Activated CD4-positive, CD25-positive, alpha-beta regulatory T cell treated with anti-CD3 and anti-CD28 coated beads, Interleukin-2, amount 50 U/mL, for 16 hours (primary cell): ENCODE results near the gene ERBB3.

Experiments used
- DNase-seq: peaks from one replicate; pipeline ENCODE4 v3.0.0-alpha.2; 2020; ENCODE audit warnings: low read depth, low spot score

Gene ERBB3

GRCh38 chr12:56134897-56135296, 54.9 kb downstream of the ERBB3 start:
- no peak for DNase-seq

DNA sequence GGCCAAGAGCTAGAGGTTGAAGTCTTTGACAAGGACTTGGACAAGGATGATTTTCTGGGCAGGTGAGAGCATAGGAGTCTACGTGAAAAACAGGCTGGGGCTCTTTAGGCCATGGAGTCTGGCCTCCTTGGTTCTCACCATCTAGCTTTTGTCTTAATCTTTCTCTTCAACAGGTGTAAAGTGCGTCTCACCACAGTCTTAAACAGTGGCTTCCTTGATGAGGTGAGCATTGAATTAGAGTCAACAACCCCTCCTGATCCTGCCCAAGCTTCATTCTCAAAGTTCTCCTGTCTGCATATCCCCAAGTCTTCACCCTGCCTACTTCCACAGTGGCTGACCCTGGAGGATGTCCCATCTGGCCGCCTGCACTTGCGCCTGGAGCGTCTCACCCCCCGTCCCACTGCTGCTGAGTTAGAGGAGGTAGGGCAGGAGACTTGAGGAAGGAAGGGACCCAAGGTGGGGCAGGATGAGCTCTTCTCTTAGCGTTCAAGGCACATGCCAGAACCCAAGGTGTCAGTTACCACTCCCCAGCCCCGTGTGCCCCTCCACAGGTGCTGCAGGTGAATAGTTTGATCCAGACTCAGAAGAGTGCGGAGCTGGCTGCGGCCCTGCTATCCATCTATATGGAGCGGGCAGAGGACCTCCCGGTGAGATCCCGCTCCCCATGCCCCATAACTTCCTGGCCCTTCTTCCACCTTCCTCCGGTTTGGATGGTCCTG, 58.0 kb downstream of the ERBB3 start:
- DNase-seq: no peak

GRCh38 chr12:56141946-56142784, 62.2 kb downstream of the ERBB3 start:
- DNase-seq: no peak

GRCh38 chr12:56143217-56143616, 63.3 kb downstream of the ERBB3 start:
- DNase-seq: no peak

GRCh38 chr12:56143870-56144269, 63.9 kb downstream of the ERBB3 start:
- no peak for DNase-seq

DNA sequence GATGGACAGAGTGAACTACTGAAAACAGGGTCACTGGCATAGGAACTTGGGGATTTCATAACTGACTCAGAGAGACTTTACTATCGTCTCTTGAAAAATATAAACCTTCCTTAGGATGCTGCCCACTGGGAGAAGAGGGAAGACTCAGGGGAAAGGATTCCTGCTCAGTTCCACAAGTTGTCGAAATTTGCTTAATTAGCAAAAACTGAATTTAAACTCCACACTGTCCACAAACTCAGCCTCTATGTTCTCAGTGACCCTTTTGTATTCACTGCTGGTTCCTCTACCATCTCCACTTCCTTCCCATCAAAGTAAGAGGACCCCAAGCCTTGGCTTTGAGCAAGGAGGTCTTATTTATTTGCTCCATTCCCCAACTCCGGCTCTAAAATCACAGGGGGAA, 65.3 kb downstream of the ERBB3 start:
- DNase-seq: no peak

DNA sequence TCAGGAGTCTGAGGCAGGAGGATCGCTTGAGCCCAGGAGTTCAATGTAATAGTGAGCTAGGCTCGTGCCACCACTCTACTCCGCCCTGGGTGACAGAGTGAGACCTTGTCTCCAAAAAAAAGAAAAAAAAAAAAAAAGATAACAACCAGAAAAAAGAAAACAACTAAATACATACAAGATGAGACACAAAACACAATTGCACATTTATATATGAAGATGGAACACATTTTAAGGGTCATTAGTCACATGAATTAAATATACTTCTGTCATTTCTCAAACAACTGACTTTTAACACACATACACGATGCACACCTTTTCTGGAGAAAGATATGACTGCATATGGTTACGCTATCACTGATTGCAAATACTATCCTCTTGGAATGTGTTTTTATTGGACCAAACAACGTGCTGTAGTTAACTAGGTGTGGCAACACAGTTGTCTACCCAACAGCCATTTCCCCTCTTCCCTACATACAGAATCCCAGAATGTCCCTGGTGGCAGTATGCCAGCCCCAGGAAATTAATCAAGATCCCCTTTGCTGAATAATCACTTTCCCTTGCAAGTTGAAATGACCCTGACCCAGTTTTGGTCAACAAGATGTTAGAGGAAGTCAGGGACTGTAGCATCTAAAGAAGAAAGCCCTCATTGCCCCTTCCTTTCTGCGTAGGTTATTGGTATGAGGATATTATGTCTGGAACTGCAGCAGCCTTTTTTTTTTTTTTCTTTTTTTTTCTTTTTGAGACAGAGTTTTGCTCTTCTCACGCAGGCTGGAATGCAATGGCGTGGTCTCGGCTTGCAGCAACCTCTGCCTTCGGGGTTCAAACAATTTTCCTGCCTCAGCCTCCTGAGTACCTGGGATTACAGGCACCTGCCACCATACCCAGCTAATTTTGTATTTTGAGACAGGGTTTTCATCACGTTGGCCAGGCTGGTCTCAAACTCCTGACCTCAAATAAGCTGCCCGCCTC, 66.8 kb downstream of the ERBB3 start:
- DNase-seq: no peak

- DNase-seq: no peak
Observed at GRCh38 chr12:56150563-56150962, 70.6 kb downstream of the ERBB3 start.

DNA sequence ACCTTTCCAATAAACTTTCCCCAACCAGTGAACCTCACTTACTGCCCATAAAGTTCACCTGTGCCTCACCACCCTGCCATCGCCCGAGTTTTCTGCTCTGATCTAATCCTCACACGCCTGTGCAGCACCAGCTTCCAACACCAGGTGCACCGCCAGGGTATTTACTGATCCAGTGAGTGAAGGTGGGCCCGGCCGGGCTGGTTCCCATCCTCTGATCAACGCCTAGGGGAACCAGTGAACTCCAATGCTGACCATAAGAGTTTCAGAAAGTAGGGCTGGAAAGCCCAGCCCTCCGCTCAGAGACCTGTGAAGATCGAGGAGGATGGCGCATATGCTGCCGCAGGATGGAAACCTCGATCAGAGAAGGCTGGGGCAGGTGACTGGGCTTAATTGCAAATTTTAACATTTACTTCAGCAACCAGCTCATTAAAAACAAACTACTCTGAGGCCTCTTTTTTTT, 71.7 kb downstream of the ERBB3 start:
- peak; percentile 44 for DNase-seq

DNA sequence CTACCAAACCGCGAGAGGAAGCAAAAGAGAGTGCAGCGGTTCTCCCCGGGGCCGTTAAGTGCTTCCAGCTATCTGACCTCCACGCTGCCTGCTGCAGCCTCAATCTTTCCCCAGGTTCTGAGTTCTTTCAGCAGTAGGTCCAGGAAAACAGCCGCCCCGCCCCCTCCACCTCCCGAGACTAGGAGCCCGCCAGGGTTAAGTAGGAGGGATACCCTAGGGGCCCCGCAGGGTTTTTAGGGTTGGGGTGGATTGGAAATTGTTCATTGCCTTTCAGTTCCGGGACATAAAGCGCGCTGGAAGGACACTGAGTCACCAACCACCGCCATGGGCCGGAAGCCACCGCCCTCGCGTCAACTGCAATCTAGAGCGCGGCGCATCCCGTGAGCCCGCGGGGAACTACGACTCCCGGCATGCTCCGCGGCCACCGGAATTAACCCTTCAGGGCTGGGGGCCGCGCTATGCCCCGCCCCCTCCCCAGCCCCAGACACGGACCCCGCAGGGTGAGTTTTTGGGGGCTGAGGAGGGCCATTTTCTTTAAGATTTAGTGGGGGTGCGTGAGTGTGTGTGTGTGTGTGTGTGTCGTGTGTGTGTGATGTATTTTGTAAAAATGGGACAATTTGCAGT, 72.3 kb downstream of the ERBB3 start, which contains the start of gene MYL6B:
Gene MYL6B, plus strand, starts transcription at position 456 of the 624 bp plus-strand sequence. CDS start 1,332 bp downstream, outside the sequence.
- DNase-seq: peak; percentile 90
